Measurements from ENCODE around the gene GNG7.

GRCh38 chr19:2536461-2536860, 166.0 kb downstream of the GNG7 start:
- TF ChIP-seq CTCF (IDR thresholded peaks at IDR 0.05) (no peak), POLR2A (IDR thresholded peaks at IDR 0.05) (no peak), POLR2AphosphoS5 (IDR thresholded peaks at IDR 0.05) (no peak), EP300 (IDR thresholded peaks at IDR 0.05) (no peak)
